Keratinocyte (primary cell): ENCODE measurements around the gene PPP1R14D. TPM values are rescaled to one million over a fixed set of nuclear protein-coding genes. Genes with fewer than 3 reads are reported as not detected.

Experiments used
- DNase-seq: peaks from one replicate; pipeline ENCODE4 v3.0.0-alpha.2; 2011; ENCODE audit warnings: low read depth, missing footprints, low spot score
- FAIRE-seq: peaks from 2 replicates; lab custom pipeline; 2011; peaks lifted over from hg19 to GRCh38; lab: Jason Lieb, UNC
- H2AFZ ChIP-seq: 2 replicates; pipeline ENCODE4 v1.6.0; 2012; ENCODE audit warnings: low read length, control low read depth, inconsistent platforms; ENCODE audit not compliant: control insufficient read depth
- H3K27ac ChIP-seq: 2 replicates; pipeline ENCODE4 v1.5.1; 2011; ENCODE audit warnings: low read length; ENCODE audit not compliant: control insufficient read depth, insufficient read depth
- H3K27me3 ChIP-seq: 3 replicates; pipeline ENCODE4 v1.6.0; 2011; ENCODE audit warnings: low read length; ENCODE audit not compliant: control insufficient read depth, insufficient read depth; ENCODE audit errors: extremely low read depth
- H3K36me3 ChIP-seq, 2 experiments: 2 replicates in 1 of 2; 3 replicates in 1 of 2; pipeline ENCODE4 v1.5.1; 2011; ENCODE audit warnings: low read length in 2 of 2, mild to moderate bottlenecking in 1 of 2; ENCODE audit not compliant: control insufficient read depth in 2 of 2, insufficient read depth in 2 of 2; ENCODE audit errors: extremely low read depth in 1 of 2
- H3K4me1 ChIP-seq: 3 replicates; pipeline ENCODE4 v1.5.1; 2011; ENCODE audit warnings: low read length; ENCODE audit not compliant: control insufficient read depth, insufficient read depth; ENCODE audit errors: extremely low read depth
- H3K4me2 ChIP-seq: 3 replicates; pipeline ENCODE4 v1.6.0; 2011; ENCODE audit warnings: low read depth, low read length; ENCODE audit not compliant: control insufficient read depth, insufficient read depth; ENCODE audit errors: extremely low read depth
- H3K4me3 ChIP-seq, 3 experiments: fragments of 200-600 bp in 1 of 3; sonication (generic) in 1 of 3; 2 replicates in 2 of 3; 3 replicates in 1 of 3; pipeline ENCODE4 v1.5.1; 2011 to 2016; ENCODE audit warnings: low read length in 3 of 3, mild to moderate bottlenecking in 3 of 3, control low read depth in 2 of 3, inconsistent platforms in 1 of 3, low read depth in 1 of 3, mixed read lengths in 1 of 3, mixed run types in 1 of 3, moderate library complexity in 1 of 3; ENCODE audit not compliant: control insufficient read depth in 2 of 3, insufficient read depth in 2 of 3; ENCODE audit errors: extremely low read depth in 1 of 3
- H3K79me2 ChIP-seq: 2 replicates; pipeline ENCODE4 v1.6.0; 2012; ENCODE audit warnings: low read length; ENCODE audit not compliant: control insufficient read depth, insufficient read depth
- H3K9ac ChIP-seq: 3 replicates; pipeline ENCODE4 v1.6.0; 2011; ENCODE audit warnings: low read length; ENCODE audit not compliant: control insufficient read depth, insufficient read depth; ENCODE audit errors: extremely low read depth
- H3K9me1 ChIP-seq: 3 replicates; pipeline ENCODE4 v1.6.0; 2011; ENCODE audit warnings: low read length; ENCODE audit not compliant: control insufficient read depth, insufficient read depth; ENCODE audit errors: extremely low read depth
- H3K9me3 ChIP-seq: 2 replicates; pipeline ENCODE4 v1.5.1; 2012; ENCODE audit warnings: low read depth, low read length; ENCODE audit not compliant: control insufficient read depth
- H4K20me1 ChIP-seq: 3 replicates; pipeline ENCODE4 v1.6.0; 2011; ENCODE audit warnings: low read length; ENCODE audit not compliant: control insufficient read depth, insufficient read depth; ENCODE audit errors: extremely low read depth
- EZH2 ChIP-seq: IDR thresholded peaks from one replicate; pipeline ENCODE4 v1.6.1; 2012; ENCODE audit warnings: inconsistent platforms, mild to moderate bottlenecking, low read length, moderate library complexity
- dilution Hi-C: fragments of 300-500 bp; cut with MboI; formaldehyde crosslinking; loops from one replicate; pipeline ENCODE4 v1.7.0; 2020; ENCODE audit warnings: low sequenced_read_pairs; ENCODE audit not compliant: extremely low pct_ligation_motif_present
- polyA plus RNA-seq, 5 experiments: library from polyadenylated mRNA; depleted of rRNA in 3 of 5; stranded (reverse) in 3 of 5; stranded (forward) in 1 of 5; unstranded in 1 of 5; fragments of >200 nt; gene quantifications; 1 replicate in 1 of 5; 2 replicates in 3 of 5; 3 replicates in 1 of 5; pipeline versions ENCODE4 v1.2.1 to v1.2.3, GENCODE V29; 2011 to 2012; ENCODE audit warnings: missing spikeins in 2 of 5, low read depth in 1 of 5, low replicate concordance in 1 of 5
- TF ChIP-seq, protein P1 (sequence below), 3 experiments: IDR thresholded peaks in 1 of 3; conservative IDR thresholded peaks in 1 of 3; optimal IDR thresholded peaks in 1 of 3; 2 replicates in 2 of 3; 3 replicates in 1 of 3; pipeline versions ENCODE3 to v1.5.1; 2011; ENCODE audit warnings: low read length in 3 of 3, mild to moderate bottlenecking in 3 of 3, moderate library complexity in 2 of 3, control low read depth in 1 of 3, inconsistent platforms in 1 of 3; ENCODE audit not compliant: insufficient read depth in 2 of 3; ENCODE audit errors: extremely low read depth in 1 of 3

The PPP1R14D gene
- polyA plus RNA-seq, 1 donor (not counting 4 experiments of a cell fraction or from before 2014, with no cell fraction given) = not detected

DNA sequence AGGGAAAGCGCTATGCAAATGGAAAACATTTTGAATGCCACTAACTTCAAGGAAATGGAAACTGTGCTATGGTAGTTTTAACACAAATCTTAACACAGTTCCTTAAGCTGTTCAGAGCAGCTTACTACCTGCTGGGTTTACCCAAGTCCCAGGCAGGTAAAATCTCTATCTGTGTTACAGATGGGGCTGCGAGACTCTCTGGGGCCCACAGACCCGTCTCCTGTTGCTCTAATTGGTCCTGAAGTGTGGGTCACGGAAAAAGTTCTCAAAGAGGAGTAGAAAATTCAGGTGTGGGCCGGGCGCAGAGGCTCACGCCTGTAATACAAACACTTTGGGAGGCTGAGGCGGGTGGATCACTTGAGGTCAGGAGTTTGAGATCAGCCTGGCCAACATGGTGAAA lies 38.5 kb downstream of the PPP1R14D start:
- peaks cover 19% of the 10 kb centered on the region for H3K79me2 ChIP-seq

DNA sequence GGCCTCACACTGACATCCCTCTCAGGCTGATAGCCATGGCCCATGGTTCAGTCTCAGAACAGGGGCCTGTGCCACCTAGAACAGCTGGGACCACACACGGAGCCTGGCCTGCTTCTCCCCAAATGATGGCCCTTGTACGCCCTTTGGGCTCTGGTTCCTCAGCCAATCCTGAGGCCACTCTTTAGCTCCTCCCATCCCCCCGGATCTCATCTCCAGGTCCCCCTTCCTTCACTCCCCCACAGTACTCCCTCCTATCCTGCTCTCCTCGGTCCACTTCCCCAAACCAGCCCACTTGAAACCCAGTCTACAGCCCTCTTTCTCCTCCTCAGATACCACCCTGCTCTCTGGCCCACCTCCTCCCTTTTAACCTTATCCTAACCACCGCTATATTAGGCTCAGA lies 39.4 kb downstream of the PPP1R14D start:
- dilution Hi-C loops = loop anchor here (10.0 kb wide), 1 partner anchor 96 kb away; no protein-coding TSS in a partner anchor
- Histone ChIP-seq H3K9me3 (no peaks in the 10 kb centered on the region), H3K27me3 (no peaks in the 10 kb centered on the region), H3K4me2 (no peak overlapping the region), H2AFZ (no peak overlapping the region), H3K9ac (no peak overlapping the region), H3K9me1 (peaks cover 2% of the 10 kb centered on the region), H3K36me3 (peaks cover 2 to 3% of the 10 kb centered on the region in 2 experiments), H4K20me1 (no peaks in the 10 kb centered on the region), H3K27ac (peak overlapping the region; percentile 10), H3K4me3 (no peak overlapping the region), H3K79me2 (peaks cover 20% of the 10 kb centered on the region), H3K4me1 (peaks cover 63% of the 10 kb centered on the region)
- FAIRE-seq = no peak
- DNase-seq = no peak
- TF ChIP-seq EZH2 = no peak
- TF ChIP-seq, protein P1, sequence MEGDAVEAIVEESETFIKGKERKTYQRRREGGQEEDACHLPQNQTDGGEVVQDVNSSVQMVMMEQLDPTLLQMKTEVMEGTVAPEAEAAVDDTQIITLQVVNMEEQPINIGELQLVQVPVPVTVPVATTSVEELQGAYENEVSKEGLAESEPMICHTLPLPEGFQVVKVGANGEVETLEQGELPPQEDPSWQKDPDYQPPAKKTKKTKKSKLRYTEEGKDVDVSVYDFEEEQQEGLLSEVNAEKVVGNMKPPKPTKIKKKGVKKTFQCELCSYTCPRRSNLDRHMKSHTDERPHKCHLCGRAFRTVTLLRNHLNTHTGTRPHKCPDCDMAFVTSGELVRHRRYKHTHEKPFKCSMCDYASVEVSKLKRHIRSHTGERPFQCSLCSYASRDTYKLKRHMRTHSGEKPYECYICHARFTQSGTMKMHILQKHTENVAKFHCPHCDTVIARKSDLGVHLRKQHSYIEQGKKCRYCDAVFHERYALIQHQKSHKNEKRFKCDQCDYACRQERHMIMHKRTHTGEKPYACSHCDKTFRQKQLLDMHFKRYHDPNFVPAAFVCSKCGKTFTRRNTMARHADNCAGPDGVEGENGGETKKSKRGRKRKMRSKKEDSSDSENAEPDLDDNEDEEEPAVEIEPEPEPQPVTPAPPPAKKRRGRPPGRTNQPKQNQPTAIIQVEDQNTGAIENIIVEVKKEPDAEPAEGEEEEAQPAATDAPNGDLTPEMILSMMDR (optimal IDR thresholded peaks at IDR 0.05 in 1 of 3, IDR thresholded peaks at IDR 0.05 in 1 of 3, conservative IDR thresholded peaks at IDR 0.05 in 1 of 3; ENCODE audit: extremely low read depth in 1 of 3, insufficient read depth in 2 of 3, low read length in 3 of 3) = no peak

More for the DNA sequence above, 38.5 kb downstream of the PPP1R14D start:
- Histone ChIP-seq H3K36me3 (peaks cover 2 to 3% of the 10 kb centered on the region in 2 experiments), H3K27ac (no peak overlapping the region), H3K9ac (no peak overlapping the region), H3K9me1 (peaks cover 2% of the 10 kb centered on the region), H3K27me3 (no peaks in the 10 kb centered on the region), H2AFZ (no peak overlapping the region), H3K4me2 (no peak overlapping the region), H3K4me3 (no peak overlapping the region), H3K4me1 (peaks cover 63% of the 10 kb centered on the region), H3K9me3 (no peaks in the 10 kb centered on the region), H4K20me1 (no peaks in the 10 kb centered on the region)
- DNase-seq (no peak), FAIRE-seq (no peak)
- dilution Hi-C loops = loop anchor here (10.0 kb wide), 1 partner anchor 95 kb away; no protein-coding TSS in a partner anchor
- TF ChIP-seq, protein P1 (optimal IDR thresholded peaks at IDR 0.05 in 1 of 3, IDR thresholded peaks at IDR 0.05 in 1 of 3, conservative IDR thresholded peaks at IDR 0.05 in 1 of 3; ENCODE audit: extremely low read depth in 1 of 3, insufficient read depth in 2 of 3, low read length in 3 of 3) = no peak
- no peak for TF ChIP-seq EZH2
